SK-N-DZ (cell line): ENCODE data around the gene C10orf90. TPM values are rescaled to one million over a fixed set of nuclear protein-coding genes. Genes with fewer than 3 reads are reported as not detected.

Experiments used
- DNase-seq: peaks from one replicate; pipeline ENCODE4 v3.0.0-alpha.2; 2015; ENCODE audit warnings: low spot score
- polyA plus RNA-seq, 2 experiments: library from polyadenylated mRNA; depleted of rRNA; stranded (reverse); fragments of >200 nt; gene quantifications; 2 replicates each; pipeline ENCODE4 v1.2.3, GENCODE V29; 2014

The C10orf90 gene, protein sequence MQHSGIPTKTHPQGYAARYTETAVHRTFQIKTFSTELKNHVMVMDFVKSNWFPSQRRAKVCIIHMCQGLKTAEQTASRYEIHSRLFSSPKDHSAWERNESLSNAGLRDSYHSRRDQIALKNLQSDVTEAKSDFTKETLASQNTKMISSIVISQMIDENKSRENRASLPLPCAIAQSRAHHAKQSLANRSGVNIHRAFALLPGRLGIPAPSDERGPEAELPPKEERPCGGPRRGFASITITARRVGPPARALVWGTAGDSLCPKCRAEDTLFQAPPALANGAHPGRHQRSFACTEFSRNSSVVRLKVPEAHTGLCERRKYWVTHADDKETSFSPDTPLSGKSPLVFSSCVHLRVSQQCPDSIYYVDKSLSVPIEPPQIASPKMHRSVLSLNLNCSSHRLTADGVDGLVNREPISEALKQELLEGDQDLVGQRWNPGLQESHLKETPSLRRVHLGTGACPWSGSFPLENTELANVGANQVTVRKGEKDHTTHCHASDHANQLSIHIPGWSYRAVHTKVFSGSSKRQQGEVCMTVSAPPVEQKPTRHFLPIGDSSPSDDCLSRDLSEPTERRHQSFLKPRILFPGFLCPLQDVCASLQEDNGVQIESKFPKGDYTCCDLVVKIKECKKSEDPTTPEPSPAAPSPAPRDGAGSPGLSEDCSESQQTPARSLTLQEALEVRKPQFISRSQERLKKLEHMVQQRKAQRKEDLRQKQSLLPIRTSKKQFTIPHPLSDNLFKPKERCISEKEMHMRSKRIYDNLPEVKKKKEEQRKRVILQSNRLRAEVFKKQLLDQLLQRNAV
- polyA plus RNA-seq (2014; cell fraction: cytosol; rRNA removed) = not detected in 2 replicates
- polyA plus RNA-seq (2014; cell fraction: nucleus; rRNA removed) = not detected in 2 replicates

DNA sequence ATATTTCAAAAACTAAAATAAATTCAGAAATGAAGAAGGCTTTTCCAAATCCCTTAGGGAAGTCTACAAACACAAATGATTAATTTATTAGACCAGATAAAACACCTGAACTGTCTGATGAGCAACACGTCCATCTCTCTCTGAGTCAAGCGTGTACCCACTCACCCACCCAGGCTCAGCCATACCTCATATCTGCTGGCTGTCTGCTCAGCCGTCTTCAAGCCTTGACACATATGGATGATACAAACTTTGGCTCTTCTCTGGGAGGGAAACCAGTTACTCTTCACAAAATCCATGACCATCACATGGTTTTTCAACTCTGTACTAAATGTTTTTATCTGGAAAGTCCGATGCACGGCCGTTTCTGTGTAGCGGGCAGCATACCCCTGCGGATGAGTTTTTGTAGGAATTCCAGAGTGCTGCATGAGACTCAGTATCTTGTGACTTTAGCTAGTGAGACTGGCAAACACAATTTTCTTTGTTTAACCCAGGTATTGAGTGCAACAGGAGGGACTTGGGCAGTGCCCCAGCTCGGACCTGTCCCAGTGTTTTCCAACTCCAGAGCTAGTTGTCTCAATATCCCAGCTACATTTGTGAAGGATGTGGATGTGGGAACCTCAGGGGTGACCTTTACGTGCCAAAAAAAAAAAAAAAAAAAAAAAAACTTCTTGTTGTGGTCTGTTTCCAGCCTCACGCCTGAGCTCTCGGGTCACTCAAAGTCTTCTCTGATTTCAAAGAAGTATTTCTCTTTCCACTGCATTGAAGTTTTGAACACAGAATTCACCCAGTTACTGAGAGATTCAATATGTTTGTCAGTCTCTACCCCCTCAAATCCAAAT is at the start of gene C10orf90:
Gene C10orf90, minus strand, starts transcription at position 638 of the 839 bp plus-strand sequence. Its CDS starts 213 bp downstream, at position 425.
- DNase-seq = no peak

DNA sequence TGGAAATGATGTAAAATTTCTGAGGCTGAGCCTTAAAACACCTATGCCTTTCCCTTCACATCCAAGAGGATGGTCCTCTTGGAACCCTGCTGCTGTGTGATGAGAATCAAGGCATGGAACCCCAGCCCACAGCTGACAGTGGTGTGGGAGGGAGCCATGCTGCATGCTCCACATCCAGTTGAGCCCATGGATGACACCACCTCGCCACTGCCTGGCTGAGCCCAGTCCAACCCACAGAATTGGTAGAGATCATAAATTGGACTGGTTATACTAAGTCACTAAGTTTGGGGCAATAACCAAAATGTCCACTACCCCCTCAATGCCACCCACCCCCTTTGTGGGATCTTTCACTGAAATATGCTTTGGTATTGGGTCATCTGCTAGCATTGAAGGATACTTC is 45.9 kb upstream of the C10orf90 start:
- DNase-seq = no peak

DNA sequence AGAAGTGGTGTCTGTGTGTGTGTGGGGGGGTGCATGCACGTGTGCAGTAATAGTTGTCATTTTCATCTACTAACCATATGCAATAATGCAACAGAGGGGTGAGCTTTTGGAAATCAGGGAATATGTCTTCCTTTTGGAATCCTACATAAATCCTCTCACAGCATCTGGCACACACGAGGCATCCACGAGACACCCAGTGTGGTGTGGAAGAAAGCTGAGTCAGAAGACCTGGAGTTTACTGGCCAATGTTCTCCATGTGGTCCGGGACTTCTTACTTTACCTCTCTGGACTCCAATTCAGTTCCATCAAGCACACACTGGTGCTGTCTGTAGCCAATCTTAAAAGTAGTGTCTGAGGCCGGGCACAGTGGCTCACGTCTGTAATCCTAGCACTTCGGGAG is 43.1 kb upstream of the C10orf90 start:
- no peak for DNase-seq

DNA sequence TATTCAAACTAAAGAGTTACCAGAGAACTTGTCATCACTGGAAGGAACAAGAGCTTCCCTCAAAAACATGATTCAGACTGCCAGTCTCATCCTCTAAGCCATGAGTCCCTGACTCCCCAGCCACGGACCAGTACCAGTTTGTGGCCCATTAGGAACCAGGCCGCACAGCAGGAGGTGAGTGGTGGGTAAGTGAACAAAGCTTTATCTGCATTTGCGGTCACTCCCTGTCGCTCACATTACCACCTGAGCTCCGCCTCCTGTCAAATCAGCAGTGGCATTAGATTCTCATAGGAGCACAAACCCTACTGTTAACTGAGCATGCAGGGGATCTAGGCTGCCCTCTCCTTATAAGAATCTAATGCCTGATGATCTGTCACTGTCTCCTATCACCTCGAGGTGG is 42.2 kb upstream of the C10orf90 start:
- DNase-seq = no peak

DNA sequence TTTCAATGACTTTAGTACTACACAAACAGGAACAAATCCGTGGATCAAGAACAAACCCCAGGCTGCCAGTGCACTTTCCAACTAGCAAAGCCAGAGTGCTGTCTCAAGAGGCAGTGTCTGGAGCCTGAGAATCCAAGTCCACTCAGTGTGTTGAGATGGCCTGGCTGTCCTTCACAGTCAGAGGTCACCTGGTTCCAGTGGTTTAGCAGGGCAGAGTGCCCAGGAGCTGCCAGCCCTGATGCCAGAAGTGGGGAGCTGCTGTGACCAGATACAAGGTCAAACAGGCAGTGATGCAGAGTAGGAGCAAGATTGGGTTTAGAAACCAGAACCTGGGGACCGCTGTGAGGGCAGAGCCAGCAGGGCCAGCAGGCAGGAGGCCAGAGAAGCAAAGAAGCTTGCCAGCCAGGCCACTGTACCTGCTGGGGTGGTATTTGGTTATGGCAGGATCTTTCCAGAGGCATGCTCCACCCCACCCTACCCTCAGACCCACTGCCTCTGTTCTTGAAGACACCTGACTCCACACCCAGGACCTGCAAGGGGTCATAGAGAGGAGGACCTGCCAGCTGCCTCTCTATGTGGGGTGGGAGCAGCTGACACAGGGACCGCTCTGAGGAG is 35.6 kb upstream of the C10orf90 start:
- no peak for DNase-seq

DNA sequence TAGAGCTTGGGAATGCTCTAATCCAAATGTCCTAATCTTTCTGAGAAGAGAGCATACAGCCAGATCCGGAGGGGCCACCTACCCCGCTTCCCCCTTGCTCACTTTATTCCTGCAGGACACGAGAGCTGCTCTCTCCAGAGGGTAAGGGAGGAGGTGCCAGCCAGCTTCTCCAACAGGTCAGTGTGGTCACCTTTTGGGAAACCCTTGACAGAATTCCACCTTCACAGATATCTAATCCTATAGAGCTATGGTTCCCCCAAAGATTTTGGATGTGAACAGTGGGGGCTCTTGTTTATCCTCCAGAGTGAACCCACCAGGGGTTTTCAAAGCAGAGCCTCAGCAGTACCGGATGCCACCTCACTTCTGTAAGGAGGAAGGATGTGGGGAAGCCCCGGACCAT is 34.6 kb upstream of the C10orf90 start:
- DNase-seq = no peak

DNA sequence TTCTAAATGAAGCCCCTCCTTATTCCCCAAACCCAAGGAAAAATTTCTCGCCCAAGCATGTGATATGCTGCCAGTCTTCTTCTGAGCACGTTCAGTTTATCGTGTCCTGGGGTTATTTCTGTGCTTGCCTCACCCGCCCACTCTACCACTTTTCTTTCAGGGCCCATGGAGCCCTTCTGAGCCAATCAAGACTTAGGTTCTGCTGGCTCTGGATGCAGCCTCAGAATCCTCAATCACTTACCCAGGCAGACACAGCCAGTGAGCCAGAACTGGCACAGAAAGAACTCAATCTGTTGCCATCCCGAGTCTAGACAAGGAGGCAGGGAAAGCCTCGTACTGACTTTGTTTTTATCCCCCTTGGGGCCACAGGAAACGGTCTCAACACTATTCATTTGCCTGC is 34.2 kb upstream of the C10orf90 start:
- DNase-seq = no peak

DNA sequence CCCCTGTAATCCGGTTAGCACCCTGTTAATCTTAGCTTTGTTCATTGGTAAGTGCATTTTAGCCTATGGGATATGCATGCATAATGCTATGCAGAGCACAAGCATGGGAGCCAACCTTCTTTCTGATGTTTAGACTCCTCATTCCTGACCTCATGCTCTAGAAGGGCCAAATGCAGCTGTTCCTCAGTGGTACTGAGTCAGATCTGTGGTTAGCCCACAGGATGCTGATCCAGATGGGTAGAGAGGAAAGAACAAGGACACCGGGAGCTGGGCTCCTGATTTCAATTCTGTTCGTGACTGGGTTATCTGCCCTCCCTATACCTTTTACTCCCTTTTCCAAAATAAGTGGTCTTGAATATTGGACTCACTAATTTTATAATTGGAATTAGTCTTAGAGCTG is 31.7 kb upstream of the C10orf90 start:
- no peak for DNase-seq

DNA sequence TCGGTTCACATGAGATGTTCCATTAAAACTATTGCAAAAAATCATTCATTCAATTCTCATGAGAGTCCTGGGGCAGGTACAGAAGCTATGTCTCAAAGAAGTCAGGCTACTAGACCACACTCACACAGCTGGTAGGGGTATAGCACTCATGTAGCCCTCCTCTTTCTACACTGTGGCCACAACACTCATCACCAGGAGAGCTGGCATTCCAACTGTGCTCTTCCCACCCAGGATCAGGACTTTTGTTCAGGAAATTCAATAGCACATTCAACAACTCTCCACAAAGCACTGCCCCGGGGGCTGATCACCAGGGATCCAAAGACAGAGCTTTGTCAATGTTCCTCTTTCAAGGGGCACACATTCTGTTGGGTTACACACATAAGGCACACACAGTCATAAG is 31.0 kb upstream of the C10orf90 start:
- no peak for DNase-seq

DNA sequence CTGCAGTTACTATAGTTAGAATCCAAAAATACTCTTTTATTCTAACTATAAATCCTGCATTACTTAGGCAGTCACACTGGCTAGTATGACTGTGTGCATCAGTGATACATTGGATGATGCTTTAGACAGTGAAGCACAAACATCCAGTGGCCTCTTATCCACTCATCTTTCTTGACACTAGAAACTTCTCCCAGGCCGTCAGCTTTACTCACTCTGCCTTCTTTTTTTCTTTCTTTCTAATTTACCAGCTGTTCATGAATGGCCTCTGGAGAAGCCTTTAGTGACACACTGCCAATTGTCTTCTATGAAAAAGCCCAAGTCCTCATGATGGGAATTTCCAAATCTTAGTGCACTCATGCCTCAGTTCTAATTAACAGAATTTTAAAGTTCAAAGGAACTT is 26.2 kb upstream of the C10orf90 start:
- no peak for DNase-seq

DNA sequence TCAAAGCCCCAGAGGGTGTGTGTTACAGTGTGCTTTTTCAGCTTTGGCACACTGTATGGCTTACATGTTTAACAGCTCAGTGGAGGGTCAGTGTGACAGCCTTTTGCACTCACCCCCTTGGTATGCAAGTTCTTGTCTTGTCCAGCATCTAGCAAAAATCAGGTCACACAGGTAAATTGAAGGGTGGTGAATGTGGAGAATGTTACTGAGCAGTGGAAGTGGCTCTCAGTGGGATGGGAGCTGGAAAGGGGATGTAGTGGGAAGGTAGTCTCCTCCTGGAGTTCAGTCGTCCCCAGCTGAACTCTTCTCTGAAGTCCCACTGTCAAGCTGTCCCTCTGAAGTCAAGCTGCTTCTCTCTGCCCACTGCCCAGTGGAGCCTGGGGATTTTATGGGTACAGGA is 21.0 kb upstream of the C10orf90 start:
- DNase-seq = no peak

DNA sequence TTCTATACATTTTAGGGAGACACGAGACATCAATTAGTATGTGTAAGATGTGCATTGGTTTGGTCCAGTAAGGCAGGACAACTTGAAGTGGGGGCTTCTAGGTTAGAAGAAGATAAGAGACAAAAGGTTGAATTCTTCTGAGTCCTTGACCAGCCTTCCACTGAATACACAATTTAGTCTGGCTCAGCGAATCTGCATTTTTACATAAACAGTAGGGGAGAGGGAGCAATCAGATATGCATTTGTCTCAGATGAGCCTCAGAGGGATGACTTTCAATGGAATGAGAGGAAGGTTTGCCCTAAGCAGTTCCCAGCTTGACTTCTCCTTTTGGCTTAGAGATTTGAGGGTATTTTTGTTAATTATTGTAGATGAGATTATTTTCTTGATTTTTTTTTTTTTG is 20.0 kb upstream of the C10orf90 start:
- no peak for DNase-seq

DNA sequence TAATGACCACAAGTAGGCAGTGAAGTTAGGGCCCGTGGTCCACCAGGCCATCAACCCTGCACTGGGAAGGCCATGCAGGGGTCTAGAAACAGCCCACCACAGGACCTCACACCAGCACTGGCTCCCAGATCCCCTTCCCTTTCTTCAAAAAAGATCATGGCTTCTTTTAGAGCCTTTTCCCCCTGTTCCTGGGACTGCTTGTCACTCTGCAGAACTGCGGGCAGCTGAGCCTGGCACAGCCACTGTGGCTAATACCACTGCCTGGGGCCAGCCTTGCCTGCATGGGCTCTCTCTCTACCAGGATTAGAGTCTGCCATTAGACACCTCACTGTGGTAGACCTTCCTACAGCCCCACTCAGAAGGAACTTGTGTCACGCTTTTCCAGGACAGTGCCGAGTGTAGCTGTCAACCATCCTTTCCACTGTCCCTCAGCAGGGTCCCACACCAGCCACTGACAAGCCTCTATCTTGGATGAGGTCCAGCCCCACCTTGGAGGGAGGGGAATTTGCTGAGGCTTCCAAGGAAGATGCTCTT is 19.0 kb upstream of the C10orf90 start:
- no peak for DNase-seq

DNA sequence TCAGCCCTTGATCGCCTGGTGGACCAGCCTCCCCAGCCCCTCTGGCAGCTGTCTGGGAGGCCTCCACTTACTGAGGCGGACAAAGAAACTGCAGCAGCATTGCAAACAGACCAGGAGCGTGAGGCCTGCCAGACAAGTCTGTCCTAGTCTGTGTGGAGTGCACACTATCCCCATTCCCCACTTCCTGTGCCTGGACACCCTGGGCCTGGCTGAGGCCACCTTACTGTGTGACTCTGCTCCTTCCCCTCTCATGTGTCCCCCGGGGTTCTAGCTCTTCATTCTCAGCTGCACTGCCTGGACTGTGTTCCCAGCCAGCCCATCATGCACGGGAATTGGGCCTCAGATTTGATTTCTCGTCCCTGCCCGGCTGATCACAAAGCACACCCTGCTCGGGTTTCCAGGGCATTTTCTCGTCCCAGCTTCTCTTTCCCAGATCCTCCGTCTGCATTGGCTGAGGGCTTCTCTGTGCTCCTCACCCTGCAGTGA is 16.7 kb upstream of the C10orf90 start:
- DNase-seq = no peak

DNA sequence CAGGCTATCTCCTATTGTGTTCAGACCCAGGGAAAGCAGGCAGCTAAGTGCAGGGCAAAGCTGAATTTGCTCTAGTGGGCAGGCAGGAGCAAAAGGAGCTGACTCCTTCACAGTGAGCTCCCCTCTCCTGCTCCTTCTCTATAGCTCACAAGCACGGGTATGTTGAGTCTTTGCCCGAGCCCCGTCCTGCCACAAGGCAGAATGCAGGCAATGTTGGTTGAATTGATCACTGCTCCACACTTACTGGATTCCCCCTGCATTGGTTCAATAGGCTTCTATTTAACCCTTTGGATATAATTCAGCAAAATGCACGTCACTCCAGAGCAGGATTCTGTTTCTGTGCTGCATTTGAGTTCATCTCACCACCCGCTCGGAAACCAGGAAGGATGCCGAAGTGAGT is 16.2 kb upstream of the C10orf90 start:
- DNase-seq = no peak

DNA sequence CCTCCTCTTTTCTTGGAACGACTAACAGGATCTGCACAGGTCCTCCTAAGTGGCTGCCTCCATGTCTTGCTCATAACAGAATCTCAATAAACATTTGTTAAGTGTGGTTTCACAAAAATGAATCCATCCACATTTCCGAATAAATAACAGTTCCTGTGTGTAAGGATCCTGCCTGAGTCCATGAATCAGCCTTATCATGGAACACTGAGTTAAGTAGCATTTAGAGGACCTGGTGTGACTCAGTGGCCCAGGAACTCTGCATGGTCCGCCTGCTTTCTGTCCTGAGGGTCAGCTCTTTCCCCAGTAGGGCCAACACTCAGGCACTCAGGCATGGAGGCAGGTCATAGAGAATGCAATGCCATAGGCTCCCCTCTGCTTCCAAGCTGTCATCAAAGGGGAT is 15.8 kb upstream of the C10orf90 start:
- DNase-seq = no peak

DNA sequence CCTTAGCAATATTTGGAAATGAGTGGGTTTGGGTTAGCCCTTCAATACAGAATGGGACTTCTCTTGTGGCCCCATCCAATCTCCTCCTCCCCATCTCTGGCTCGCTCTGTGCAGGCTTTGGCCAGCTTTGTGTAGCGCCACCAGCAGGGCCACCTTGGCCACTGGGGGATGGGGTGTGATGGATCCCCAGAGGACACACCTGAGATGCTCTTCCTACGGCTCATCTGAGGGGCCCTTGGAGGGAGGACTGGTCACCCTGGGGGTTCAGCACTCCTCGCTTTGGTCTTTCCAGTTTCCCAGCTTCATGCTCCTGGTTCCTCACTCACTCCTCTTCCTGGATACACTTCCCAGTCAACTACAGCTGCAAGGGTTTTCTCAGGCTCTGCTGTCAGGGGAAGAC is 15.3 kb upstream of the C10orf90 start:
- no peak for DNase-seq

DNA sequence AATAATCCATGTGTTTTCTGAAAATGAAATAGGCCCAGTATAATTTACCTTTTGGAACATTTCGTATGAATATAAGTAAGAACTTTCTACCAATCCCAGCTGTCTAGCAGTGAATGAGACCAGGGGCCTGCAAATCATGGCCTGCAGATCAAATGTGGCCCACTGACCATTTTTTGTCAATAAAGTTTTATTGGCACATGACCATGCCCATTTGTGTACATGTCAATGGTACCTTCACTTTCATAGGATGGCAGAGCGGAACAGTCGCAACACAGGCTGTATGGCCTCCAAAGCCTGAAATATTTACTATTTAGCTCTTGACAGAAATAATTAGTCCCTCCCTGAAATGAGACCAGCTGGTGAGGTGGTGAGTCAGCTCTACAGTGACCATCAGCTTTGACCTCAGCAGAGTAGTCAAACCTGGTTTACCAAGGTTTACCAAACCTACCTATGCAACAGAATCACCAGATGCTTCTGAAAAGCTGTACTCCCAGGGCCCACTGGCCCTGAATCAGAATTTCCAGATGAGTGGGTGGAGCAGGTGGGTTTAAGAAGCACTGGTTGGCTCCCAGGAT is 13.8 kb upstream of the C10orf90 start:
- no peak for DNase-seq

DNA sequence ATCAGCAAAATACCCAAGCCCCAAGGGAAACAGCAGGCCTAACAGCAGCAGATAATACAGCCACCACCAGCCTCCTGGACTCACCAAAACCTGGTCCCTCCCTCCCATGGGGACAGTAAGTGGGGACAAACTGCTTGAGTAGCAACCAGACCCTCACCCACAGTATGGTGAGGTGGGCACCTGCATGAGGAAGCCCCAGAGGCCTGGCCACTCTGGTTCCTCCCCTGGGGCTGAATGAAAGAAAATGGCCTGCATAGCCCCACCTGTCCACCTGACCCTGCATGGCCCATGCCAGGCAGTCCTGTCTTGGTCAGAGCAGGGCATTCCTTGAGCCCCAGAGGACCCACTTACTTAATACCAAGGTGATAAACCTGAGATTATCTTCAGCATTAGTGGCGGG is 13.0 kb upstream of the C10orf90 start:
- no peak for DNase-seq

DNA sequence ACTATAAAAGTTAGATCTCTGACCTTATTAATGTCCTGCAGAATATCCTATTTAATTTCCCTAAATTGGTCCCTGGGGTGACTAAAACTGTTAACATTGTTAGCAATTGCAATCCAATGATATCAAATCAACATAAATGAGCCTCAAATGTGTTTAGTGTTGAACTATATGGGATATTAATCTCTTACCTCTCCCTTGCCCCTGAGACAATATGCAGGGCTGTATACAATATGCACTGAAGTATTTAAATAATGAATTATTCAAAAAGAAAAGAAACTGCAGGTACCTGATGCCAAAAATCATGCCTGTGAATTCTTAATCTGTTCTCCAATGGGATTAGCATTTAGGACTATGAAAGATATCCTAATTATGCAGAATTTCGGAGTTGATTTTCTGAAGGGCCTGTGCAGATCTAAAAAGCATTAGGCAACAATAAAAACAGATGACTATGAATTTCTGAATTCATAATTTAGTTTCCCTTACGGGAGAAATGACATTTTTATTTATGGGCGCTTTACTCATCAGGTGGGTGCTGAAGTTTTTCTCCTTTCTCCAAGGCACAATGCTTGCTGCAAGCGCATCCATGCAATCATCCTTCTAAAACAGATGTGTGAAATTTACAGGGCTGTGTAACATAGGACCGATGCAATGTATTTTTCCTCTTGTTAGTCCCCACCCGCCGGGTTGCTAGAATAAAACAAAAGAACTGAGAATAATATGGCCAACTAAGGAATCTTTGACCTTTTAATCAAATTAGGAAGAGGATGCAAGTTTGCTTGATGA is 5.4 kb upstream of the C10orf90 start:
- DNase-seq = no peak
